GM21515 (cell line): ENCODE results near the gene EFCAB11.

Source experiments
- ATAC-seq: cut with Tn5 transposase; IDR thresholded peaks from one replicate; pipeline ENCODE4 v1.9.1; 2021; ENCODE audit not compliant: unreplicated experiment

Gene EFCAB11

DNA sequence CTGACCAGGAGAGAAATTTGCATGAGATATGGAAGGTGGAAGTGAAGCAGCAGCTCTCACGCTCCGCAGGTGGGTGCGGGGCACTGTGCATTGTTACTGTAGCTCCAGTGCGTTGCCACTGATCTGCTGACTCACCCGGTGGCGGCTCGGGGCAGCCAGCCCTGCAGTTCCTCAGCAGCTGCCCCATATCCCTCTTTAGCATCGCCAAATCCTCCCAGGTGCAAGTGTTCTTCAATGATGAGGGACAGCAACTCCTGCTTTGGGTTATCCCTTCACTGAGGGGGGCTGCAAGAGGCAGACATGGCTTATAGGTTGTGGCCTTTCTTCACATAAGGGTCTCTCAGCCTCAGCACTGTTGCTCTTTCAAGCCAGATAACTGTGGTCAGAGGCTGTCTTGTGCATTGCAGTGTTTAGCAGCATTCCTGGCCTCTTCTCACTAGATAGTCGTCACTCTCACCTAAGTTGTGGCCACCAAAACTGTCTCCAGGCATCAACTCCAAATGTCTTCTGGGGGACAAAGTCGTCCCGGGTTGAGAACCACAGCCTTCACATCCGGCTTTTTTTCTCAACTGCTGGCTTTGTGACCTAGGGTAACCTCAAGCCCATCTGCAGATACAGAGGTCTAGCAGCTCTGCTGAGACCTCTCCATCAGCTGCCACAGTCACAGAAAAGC lies 180.8 kb downstream of the EFCAB11 start:
- peak; percentile 86 for ATAC-seq

DNA sequence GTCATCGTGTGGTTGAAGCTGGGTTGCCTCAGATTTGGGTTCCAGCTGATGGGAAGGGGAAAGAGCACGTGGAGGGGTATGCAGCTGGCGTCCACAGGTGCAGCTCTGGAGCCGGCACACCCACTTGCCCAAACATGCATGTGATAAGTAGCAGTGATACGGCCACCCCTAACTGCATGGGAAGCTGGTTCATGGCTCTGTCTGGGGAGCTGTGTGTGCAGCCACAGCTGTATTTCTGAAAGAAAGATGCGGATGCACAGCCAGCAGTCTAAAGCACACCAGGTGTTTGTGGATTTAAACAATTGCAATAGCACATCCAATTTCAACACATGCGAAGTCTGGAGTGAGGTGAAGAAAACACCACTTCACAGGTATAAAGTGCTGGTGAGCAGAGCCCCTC lies 181.4 kb downstream of the EFCAB11 start:
- peak; percentile 52 for ATAC-seq

DNA sequence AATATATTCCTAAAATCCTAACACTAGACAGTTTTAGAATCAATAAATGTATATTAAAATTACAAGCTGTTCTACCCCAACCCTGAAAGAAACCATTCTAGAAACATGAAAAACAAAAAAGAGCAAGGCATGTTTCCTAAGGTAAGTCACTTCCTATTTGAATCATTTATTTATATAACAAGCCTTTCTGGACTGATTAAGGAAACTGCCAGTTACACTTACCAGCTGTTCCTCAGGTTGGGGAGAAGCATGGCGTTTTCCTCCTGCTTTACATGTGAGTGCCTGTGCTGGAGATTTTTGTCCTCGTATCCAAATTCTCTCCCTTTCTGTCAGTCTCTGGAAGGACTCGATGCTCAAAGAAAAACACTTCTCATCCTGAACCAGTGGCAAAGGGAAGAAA lies 183.3 kb downstream of the EFCAB11 start:
- no peak for ATAC-seq

DNA sequence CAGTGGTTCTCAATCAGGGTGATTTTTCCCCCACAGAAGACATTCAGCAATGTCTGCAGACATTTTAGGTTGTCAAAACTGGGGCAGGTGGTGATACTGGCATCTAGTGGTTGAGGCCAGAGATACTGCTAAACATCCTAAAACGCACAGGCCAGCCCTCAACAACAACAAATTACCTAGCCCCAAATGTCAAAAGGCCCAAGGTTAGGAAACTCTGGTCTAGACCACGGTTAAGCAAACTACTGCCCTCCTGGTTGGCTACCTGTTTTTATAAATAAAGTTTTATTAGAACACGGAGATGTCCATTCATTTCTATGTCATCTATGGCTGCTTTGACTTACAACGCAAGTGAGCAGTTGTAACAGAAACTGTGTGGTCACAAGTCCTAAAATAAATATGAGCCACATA lies 186.7 kb downstream of the EFCAB11 start:
- ATAC-seq, result peak; percentile 65

DNA sequence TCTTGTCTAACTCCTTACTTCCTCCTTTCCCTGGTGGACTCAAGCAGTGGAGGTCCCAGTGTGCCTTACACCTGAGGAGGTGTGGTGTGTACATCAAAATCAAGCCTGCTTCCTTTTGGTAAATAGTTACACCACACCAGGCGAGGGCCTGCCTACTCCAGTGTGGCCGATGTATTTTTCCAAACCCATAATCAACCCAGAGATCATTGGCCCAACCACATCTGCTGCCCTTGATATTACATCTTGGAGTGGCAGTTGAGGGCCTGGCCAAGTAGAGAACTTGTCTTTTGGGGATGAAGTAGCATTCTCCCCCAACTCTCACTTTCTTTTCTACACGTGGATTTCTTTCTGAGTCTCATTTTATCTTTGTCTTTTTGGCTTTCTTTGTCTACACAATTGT lies 187.4 kb downstream of the EFCAB11 start:
- ATAC-seq, result no peak

DNA sequence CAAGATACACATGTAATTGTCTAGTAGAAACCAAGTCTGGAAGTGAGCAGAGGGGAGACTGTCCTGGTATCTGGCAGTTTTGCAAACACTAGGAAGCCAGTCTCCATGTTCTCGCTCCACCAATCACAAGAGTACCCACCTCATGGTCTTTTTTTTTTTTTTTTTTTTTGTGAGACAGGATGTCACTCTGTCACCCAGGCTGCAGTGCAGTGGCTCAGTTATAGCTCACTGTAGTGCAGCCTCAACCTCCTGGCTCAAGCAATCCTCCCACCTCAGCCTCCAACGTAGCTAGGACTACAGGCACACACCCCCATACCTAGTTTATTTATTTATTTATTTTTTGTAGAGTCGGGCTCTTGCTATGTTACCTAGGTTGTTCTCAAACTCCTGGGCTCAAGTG lies 189.2 kb downstream of the EFCAB11 start:
- ATAC-seq, result no peak

DNA sequence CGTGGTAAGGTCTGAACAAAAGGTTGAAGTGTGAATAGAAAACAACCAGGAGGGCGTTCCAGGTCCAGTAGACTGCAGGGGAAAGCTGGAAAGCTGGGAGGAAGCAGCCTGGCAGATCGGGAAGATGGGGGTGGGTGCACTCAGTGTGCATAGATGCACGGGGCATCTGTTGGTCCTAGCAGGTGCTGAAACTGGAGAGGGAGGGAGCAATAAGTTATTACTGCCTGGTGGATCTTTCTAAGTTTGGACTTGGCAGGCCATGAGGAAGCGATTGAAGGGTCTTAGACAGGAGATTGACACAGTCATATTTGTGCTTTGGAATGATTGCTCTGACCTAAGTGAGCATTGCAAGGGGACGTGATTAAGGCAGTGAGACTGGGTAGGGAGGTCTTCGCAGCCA lies 194.4 kb downstream of the EFCAB11 start:
- ATAC-seq, result no peak

DNA sequence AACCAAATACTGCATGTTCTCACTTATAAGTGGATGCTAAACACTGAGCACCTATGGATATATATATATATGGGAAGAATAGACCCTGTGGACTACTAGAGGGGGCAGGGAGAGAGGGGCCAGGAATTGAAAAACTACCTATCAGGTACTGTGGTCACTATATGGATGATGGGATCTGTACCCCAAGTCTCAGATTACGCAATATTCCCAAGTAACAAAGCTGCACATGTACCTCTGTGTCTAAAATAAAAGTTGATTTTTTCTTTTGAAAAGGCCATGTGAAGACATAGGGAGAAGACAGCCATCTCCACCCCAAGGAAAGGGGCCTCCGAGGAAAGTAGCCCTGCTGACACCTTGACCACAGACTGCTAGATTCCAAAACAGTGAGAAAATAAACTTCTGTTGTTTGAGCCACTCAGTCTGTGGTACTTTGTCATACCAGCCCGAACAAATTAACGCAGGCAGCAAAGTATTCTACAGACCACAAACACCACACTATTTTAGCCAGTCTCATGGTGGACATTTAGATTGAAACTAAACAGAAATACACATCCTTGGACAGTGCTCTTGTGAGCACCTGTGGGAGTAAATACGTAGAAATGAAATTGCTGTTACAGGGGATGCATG lies 197.1 kb downstream of the EFCAB11 start:
- no peak for ATAC-seq

DNA sequence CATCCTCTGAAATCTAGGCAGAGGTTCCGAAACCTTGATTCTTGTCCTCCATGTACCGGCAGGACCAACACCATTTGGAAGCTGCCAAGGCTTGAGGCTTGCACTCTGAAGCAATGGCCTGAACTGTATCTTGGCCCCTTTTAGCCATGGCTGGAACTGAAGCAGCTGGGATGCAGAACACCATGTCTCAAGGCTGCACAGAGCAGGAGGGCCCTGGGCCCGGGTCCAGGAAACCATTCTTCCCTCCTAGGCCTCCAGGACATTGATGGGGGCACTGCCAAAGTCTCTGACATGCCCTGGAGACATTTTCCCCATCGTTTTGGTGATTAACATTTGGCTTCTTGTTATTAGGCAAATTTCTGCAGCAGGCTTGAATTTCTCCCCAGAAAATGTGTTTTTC lies 198.7 kb downstream of the EFCAB11 start:
- no peak for ATAC-seq

DNA sequence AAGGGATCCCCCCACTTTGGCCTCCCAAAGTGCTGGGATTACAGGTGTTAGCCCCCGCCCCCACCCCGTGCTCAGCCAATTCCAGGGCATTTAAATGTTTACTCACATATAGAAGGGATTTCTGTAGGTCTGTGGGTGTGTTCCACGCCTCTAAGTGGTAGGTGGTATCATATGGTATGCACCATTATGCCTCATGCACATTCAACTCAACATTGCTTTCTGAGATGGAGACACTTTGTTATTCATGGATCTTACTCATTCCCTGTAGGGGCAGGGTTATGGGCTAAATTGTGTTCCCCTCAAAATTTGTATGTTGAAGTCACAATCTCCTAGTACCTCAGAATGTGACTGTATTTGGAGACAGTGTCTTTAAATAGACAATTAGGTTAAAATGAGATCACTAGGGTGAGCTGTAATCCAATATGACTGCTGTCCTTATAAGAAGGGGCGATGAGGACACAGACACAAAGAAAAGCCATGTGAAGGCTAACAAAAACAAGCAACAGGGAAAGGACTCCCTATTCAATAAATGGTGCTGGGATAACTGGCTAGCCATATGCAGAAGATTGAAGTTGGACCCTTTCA lies 200.6 kb downstream of the EFCAB11 start:
- ATAC-seq, result no peak

DNA sequence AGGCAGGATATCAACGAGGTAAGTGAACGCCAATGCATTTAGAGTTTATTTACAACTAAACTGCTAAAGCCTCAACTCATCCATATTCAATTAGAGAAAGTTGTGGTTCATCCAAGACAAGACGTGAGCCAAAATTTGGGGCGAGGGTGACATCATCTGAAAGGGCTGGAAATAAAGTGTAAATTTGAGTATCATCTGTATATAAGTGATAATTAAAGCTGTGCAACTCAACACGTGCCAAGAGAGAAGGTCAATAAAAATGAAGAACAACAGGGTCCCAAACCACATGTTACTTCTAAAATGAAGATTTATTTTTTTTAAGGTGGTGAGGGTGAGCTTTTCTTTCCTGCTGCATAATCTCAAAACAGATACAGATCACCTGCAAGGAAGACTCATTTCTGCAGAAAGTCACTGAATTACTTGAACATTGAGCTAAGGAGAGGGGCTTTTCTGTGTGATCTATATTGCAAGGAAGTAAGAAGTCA lies 203.6 kb downstream of the EFCAB11 start:
- ATAC-seq, result no peak

DNA sequence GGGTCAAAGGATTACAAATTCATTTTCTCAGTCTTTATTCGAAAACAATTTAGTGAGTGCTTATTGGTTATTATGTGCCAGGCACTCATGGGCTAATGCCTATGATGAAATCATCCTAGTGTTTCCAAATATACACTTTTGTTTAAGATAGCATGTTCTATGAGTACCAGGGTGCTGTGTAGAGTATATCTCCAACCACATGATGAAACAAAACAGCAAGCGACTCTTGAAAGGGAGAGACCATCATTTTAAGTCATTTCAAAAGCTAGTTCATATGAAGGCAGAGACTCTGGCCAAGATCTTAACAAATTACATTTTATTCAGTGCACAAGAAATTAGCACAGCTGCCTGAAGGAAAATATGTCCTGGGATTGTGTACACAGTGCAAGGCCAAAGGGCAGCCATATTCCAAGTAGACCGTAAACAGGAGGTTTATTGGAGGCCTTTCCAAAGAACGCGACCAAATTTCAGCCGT lies 204.2 kb downstream of the EFCAB11 start:
- no peak for ATAC-seq

DNA sequence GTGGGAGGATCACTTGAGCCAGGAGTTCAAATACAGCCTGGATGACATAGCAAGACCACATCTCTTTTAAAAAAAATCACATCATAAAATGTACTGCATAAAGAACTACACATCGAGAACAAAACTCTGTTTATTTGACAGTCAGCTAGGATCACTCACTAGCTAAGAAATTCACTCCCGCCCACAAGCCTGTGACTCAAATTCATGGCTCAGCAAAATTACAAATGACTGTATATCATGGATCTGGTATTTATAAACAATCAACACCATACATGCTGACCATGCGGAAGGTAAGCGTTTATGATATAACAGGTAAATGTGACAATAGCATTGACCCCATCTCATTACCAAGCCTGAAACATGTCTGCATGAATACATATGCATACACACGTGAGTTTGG lies 206.5 kb downstream of the EFCAB11 start:
- no peak for ATAC-seq

DNA sequence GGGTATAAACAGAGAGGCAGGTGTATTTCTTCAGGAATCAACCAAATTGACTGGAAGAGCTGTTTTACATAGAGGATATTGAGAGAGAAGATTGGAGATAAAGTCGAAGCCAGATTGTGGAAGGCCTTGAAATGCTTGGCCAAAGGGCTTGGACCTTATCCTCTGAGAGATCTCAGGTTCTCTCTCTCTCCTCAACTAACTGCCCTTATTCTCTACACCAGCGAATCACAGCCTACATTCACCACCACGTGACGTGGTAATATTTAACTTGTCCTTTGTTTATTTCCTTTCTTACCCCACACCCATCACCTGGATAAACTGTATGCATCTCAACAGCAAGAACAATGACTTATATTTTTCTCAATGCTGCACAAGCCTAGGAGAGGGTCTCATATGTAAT lies 207.4 kb downstream of the EFCAB11 start:
- ATAC-seq, result no peak

DNA sequence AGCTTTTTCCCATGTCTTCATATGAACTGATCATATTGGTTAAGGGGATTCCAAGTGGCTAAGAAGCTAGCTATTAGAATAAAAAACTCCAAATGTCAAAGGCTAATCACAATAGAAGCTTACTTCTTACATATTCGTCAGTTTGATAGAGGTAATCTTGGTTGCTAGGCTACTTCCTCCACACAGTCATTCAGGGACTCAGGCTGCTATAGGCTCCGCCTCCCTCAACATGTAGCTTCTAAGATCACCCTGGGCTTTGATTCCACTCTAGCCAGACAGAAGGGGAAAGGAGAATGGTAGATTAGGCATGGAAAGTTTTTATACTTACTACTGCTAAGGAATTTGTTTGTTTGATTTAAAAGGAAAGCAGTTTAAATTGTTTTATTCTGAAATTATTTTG lies 207.9 kb downstream of the EFCAB11 start:
- no peak for ATAC-seq

DNA sequence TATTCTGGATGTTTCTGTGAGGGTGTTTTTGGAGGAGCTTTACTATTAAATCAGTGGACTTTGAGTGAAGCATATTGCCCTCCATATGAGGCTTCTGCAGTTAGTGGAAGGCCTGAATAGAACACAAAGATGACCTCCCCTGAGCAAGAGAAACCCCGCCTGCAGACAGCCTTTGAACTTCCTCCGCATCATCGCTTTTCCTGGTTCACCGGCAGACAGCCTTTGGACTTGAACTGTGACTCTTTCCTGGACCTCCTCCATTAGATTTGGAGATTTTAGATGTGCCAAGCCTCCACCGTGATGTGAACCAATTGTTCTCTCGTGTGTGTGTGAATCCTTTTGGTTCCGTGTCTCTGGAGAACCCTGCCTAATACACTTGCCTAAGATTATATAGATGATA lies 208.4 kb downstream of the EFCAB11 start:
- ATAC-seq, result no peak
